Activated gamma-delta T cell treated with Interleukin-2 at 50 U/mL for 16 hours (primary cell): ENCODE results near the gene UAP1L1.
"Not testable (repeated sequence)": the region's sequence is repeated elsewhere in the genome, so short reads cannot be mapped to it uniquely, and the experiment has no call there.

ENCODE experiments used
- DNase-seq: peaks from one replicate; pipeline ENCODE4 v3.0.0-alpha.2; 2020

The UAP1L1 gene

GRCh38 chr9:137057545-137057944 lies 19.8 kb upstream of the UAP1L1 start:
- no peak for DNase-seq

DNA sequence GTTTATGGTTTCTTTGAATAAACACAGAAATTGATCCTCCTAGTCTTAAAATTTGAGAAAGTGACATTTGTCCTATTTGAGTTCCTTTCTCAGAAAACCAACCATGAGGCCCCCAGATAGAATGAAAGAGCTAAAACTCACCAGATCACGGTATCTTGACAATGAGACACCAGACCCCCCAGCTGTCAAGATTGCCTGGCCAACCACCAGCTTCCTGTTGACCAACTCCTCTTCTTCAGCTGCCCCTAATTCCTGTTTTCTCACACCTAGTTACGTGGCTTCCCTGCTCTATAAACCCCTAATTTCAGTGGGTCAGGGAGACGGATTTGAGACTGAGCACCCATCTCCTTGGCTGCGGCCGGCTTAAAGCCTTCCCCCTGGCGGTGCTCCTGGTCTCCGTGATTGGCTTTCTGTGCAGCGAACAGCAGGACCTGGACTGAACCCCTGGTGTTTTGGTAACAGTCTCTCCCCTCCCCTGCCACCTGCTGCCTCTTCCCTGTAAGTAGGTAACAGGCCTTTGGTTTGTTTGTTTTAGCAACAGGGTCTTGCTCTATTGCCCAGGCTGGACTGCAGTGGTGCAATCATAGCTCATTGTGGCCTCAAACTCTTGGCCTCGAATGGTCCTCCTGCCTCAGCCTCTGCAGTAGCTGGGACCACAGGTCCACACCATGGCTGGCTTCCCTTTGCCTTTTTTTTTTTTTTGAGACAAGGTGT lies 18.6 kb upstream of the UAP1L1 start:
- no peak for DNase-seq

- DNase-seq, result no peak
These were observed 14.9 kb upstream of the UAP1L1 start for GRCh38 chr9:137062384-137062783.

DNA sequence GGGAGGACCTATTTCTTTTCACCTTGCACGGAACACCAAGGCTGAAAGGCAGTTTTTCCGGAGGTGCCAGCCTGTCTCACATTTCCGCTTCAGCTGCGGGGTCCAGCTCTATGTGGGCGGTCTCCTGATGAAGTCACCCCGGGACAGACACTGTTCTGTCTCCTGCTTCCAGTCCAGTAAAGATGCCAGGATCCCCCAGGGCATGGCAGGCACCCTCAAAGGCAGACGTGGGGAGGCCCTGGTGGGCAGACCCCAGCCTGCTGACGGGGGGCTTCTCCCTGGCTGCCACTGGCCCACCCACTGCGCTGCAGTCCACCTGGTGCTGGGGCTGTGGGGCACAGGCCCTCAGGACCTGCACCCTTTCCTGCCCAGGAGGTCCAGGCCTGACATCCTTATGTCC lies 14.5 kb upstream of the UAP1L1 start:
- DNase-seq, result not testable (repeated sequence)

DNA sequence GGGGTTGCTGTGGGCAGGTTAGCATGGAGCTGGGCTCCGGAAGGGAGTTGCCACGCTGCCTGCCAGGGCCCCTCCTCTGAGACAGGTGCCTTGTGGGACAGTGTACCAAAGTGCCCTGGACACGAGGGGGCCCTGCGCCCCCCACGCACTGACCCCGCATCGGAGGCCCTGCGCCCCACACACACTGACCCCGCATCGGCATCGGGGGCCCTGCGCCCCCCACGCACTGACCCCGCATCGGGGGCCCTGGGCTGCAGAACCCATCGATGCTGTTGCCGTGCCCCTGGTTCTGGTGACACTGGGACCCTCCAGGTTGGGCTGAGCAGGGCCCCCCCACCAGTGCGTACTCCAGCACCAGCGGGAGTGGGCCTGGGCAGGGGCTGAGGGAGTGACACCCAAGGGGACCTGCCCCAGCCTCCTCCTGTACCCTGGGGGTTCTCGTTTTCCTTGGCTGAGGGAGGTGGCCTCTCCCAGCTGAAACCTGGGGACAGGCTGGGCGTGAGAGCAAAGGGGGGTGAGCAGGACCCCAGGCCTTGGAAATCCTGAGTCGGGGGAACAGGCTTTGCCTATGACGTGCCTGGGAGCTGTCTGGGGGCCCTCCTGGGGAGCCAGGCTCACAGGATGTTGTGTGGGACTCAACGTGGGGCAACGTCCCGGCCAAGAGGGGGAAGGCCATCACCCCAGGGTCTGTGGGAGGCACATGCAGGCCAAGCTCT lies 13.8 kb upstream of the UAP1L1 start:
- DNase-seq, result no peak

GRCh38 chr9:137064027-137064879 lies 13.1 kb upstream of the UAP1L1 start:
- peak; percentile 57 for DNase-seq

DNA sequence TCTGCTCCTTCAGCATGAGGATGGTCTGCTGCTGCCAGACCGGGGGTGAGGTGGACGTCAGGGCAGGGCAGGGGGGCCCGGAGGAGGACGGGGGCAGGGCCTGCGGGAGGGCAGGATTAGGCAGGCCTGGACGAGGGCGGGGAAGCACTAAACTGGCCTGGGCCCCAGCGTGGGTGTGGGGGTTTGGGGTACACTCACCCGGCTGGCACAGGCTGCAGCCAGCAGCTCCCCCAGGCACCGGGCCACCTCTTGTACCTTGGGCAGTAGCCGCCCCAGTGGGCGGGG lies 12.5 kb upstream of the UAP1L1 start:
- DNase-seq, result no peak

- no peak for DNase-seq
These were observed 11.9 kb upstream of the UAP1L1 start for GRCh38 chr9:137065336-137065967.

DNA sequence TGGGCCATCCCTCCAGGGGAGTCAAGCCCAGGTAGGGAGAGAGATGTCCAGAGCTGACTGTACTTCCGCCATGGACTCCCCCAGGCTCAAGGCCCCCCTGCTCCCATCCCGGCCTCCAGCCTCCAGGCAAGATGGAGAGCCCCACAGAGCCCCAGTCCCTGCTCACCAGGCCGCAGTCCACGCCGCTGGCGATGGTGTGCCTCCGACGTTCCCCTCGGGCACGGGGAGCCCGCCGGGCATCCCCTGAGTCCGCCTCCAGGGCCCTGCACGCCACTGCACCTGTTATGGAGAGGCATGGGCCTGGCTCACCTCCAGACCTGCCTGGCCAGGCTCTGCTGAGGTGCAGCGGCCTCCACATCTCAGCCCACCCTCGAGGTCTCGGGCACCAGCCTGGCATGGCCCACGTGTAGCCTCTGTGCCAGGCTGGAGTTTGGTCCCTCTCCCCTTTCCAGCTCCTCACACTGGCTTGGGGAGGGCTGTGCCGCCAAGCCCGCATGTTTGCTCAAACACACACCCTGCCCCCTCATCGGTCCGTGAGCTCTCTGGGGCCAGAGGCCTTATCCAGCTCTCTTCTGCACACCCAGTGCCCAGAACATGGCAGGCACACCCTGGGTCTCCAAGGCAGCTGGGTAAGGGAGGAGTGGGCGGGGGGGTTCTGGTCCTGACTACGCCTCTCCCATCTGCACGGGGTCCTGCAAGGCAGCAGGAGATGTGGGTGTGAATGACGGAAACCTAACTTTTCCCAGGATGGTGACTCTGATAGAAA lies 11.0 kb upstream of the UAP1L1 start:
- no peak for DNase-seq

DNA sequence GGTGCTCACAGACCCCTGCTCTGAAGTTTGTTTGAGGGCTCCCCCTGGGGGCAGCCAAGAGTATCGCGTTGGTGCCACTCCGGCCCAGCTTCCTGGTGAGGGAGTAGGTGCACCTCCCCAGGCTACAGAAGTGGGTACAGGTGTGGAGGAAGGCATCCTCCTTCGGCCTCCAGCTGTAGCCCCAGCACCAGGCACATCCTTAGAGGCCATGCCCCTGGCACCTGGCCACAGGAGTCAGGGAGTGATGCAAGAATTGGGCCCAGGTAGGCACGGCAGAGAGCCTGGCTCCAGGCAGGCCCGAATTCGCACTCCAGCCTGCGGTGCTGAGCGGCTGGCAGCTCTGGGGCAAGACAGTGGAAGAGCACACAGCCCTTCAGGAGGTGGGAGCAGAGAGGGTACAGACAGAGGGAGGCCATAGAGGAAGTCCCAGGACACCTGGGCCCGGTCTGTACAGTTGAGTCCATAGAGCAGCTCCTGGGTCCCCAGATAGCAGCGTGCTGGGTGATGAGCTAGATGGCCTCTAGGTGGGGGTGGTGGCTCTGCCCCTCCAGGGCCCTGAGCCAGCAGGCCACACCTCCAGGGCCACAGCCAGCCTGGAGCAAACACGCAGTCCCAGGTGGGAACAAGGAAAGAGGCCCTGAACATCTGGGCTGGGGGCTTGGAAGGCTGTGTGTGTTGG lies 9.3 kb upstream of the UAP1L1 start:
- peak; percentile 86 for DNase-seq

DNA sequence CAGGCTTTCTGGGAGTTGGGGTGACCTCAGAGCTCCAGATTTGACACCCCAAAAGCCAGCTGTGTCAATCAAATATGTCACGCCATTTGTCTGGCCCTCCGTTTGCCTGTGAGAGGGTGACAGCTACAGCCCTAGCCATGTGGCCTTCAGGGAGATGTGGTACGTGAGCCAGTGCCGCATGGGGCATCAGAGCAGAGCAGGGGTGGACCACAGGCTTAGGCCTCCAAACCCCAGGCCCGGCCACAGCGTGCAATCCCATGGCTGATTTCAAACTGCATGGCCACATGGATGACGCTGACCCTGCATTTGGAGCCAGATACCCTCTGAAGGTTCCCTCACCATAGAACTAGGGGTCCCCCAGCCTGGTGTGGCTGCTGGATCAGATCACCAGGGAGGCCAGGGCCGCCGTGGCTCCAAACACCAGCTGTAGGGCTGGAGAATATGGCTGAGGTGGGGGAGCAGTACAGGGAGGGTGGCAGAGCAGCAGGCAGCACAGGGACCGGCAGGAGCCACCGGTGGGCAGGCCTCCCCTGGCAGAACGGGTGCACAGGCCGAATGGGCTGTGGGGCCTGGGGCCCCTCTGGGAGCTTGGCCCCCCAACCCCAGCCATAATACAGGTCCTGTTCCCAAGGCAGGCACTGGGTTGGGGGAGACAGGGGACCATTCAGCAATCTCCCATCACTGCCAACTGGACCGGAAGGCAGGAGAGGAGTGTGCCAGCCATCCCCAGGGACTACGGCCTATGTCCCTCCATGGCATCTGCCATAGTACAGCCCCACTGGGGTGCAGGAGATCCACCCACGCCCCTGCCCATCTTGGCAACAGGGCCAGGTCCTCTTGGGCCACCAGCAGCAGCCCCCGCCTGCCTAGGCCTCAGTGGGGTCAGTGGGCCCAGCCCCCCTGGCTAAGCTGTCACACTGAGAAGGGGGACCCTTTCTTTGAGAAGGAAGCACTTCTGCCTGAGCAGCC lies 8.5 kb upstream of the UAP1L1 start:
- no peak for DNase-seq

DNA sequence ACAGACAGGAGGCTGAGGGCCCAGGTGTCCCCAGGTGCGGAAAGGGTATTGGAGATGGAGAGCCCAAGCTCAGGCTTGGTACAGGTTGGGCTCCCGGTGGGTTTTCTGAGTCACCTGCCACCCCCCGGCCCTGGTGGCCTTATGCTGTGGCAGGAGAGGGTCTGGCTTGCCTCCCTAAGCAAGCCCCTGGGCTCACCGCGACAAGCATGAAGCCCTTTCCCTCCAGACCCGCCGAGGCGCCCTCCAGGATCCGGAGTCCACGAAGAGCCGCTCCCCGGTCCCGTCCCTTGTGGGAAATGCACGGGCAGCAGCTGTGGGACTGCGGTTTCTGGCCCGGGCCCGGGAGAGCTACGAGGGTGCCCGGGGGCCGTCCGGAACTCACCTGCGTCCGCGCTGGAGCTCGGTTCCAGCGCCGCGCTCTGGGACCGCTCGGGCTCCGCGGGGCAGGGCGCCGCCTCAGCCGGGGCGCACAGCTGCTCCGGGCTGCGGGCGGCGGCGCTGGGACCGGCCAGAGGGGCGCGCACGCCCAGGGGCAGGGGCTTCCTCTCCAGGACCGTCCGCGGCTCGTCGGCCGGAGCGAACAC lies 7.7 kb upstream of the UAP1L1 start:
- DNase-seq, result no peak

DNA sequence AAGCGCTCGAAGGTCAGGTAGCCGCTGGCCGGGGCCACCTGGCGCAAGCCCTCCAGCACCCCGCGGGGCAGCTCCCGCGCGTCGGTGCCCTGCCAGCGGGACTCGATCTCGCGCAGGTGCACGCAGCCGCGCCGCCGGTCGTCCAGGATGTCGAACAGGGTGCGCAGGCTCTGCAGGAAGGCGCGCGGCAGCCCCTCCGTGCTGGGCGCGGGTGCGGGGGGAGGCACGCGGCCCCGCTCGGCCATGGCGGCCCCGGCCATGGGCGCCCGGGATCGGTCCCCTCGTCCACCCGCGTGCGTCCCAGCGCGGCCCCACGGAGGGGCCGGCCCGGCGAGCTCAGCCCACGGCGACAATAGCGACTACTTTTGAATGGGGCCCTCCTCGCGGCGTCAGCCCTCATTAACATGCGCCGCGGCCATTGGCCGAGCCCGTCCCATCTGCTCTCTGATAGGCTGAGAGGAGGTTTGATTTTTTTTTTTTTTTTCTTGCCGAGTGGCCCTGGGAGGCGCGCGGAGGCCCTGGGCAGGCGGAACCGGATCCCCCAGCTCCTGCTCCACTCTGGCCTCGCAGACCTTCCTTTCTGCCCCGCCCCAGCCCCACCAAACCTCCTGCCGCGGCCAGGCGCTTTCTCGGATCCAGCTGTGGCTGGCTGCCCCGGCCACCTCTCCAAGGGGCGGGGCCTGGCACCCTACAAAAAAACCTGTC lies 7.0 kb upstream of the UAP1L1 start, which contains the start of gene SAPCD2:
SAPCD2 (minus strand) TSS at position 357 of the 705 bp plus-strand sequence; CDS start at position 260, 97 bp downstream.
- peak; percentile 78 for DNase-seq

DNA sequence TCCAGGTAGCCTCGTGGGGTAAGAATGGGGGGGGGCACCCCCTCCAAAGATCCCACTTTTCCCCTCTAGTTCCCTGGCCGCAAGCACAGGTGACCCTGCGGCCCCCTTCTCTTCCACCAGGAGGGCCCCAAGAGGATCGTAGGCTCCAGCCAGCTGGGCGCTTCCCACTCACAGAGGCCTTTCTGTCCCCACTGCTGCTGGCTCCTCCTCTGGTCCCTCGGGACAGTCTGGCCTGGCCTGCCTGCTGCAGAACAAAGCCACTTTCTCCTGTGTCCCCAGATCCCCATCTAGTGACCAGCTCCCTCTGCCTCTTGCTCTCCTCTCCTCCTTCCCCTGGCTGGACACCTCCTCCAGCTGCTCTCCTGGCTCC lies 6.4 kb upstream of the UAP1L1 start:
- no peak for DNase-seq

GRCh38 chr9:137071282-137071681 lies 6.0 kb upstream of the UAP1L1 start:
- no peak for DNase-seq

DNA sequence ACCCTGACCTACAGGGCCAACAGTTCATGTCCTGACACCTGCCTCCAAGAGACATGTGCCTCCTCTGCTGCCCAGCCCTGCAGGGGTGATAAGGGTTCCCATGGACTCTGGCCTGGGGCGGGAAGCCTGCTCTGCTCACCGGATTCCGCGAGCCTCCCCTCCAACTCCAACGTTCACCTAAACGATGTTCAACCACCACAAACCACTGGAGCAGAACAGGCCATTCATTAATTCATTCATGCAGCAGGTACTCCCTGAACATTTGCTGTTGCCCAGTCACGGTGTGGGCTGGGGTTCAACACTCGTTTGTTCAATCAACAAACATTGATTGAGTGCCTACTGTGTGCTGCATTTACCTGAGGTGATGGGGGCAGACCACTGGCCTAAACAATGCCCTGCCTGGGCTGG lies 3.3 kb upstream of the UAP1L1 start:
- DNase-seq, result no peak

- no peak for DNase-seq
These were observed 2.6 kb upstream of the UAP1L1 start for GRCh38 chr9:137074657-137075274.

- no peak for DNase-seq
These were observed 2.0 kb upstream of the UAP1L1 start for GRCh38 chr9:137075275-137075775.

DNA sequence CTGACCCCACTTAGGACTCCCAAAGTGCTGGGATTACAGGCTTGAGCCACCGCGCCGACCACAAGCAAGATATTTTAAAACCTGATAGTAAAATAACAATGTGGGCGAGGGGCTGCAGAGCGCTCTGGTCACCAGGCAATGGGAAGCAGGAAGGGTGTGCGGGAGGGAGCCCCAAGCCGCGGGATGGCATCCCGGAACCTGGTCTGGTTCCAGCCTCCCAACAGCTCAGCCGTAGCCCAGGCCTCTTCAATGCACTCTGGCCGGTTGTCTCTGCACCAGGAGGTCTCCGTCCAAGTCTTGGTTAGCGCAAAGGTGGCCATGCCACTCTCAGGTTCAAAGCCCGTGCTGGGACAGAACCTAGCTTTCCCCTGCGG lies 694 bp upstream of the UAP1L1 start:
- DNase-seq, result no peak
